Stimulated activated CD4-positive, alpha-beta T cell treated with anti-CD3 and anti-CD28 coated beads, Interleukin-2, amount 100 ng/mL, for 4 hours (primary cell): Measurements from ENCODE around the gene RANBP1.
"Not testable (repeated sequence)": the region's sequence is repeated elsewhere in the genome, so short reads cannot be mapped to it uniquely, and the experiment has no call there.

Experiments
- DNase-seq: peaks from one replicate; pipeline ENCODE4 v3.0.0-alpha.2; 2020; ENCODE audit warnings: low read depth

The RANBP1 gene

DNA sequence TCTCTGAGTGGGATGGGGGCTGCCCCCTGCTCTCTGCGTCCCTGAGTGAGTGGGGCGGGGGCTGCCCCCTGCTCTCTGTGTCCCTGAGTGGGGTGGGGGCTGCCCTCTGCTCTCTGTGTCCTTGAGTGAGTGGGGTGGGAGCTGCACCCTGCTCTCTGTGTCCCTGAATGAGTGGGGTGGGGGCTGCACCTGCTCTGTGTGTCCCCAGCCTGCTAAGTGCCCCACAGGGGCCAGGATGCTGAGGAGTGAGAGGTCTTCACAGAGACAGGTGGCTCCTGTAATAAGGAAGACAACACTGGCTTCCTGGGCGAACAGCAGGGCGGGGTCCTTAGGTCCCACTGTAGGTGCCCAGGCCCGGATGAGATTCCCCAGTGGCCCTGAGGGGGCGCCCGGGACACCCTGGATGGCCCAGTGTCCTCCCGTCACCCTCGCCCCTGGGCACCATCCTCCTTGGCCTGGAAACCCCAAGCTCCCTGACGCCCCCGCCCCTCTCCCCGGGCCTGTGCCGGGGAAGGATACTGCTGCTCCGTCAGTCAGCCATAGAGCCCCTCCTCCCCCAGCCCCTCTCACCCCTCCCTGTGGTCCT lies 38.8 kb downstream of the RANBP1 start:
- DNase-seq, result no peak

DNA sequence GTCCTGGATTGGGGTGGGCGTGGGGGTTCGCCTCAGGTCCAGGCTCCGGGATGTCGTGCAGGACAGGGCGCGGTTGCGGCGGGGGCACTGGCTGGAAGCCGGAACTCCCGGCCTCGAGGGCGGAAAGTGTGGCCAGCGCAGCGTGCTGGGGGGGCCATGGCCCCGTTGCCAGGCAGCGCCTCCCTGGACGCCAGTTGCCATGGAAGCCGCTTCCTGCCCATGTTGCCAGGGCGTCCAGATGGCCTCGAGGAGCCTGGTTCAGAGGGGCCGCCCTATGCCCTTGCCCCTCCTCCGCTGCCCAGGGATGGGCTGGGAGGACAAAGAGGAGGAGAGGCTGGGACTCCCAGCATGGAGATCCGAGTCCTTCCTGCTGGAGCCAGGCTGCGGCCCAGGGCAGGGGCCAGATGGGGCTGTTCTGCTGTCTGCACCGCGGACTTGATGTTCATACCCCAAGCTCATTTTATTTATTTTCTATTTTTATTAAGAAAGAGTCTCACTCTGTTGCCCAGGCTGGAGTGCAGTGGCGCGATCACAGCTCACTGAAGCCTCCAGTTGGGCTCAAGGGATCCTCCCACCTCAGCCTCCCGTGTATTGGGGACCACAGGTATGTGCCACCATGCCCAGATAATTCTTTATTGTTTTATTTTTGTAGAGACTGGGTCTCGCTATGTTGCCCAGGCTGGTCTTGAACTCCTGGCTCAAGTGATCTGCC lies 39.6 kb downstream of the RANBP1 start:
- no peak for DNase-seq

DNA sequence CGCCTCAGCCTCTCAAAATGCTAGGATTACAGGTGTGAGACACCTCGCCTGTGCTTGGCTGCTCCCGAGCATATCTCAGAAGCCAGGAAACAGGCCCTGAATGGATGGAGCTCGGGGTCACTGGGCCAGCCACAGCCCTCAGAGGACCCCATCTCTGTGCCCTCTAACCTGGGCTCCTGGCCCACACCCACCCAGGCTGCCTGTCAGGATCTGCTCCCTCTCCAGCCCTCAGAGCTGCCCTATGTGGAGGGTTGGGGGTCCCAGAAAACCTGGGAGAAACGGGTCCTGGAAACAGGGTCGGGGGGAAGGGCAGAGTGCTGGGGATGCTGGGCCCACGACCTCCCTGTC lies 40.1 kb downstream of the RANBP1 start:
- no peak for DNase-seq

DNA sequence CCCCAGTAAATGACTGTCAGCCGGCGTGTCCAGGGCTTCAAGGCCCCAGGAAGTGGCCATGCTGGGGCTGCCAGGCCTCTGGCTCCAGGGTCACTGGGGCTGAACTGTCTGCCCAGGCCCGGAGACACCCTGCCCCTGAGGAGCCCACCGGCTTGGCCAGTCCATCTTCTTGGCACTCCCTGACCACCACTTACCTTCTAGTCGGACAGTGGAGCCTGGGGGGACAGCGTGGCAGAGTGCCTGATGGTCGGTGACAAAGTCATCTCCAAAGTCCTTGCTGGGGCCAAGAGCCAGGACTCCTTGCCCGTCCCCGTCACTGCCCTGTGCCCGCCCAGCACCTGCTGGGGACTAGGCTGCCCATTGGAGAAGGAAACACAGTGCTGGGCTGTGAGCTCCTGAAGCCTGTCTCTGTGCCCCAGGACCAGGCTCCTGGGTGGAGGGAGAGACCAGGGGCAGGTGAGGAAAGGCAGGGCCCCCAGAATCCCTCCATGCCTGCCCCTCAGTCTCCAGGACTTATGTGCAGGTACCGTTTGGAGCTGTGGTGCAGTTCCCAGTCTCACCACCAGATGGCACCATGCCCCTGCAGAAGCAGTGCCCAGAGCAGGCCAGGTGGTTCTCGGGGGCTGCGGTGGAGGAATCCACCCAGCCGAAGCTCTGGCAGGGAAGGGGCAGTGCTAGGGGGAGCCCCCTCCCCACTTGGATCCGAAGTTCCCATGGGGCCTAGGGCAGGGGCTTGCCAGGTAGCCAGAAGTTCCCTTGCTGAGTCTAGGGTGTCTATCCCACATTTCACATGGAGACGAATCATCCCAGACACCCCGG lies 40.9 kb downstream of the RANBP1 start:
- peak; percentile 77 for DNase-seq

DNA sequence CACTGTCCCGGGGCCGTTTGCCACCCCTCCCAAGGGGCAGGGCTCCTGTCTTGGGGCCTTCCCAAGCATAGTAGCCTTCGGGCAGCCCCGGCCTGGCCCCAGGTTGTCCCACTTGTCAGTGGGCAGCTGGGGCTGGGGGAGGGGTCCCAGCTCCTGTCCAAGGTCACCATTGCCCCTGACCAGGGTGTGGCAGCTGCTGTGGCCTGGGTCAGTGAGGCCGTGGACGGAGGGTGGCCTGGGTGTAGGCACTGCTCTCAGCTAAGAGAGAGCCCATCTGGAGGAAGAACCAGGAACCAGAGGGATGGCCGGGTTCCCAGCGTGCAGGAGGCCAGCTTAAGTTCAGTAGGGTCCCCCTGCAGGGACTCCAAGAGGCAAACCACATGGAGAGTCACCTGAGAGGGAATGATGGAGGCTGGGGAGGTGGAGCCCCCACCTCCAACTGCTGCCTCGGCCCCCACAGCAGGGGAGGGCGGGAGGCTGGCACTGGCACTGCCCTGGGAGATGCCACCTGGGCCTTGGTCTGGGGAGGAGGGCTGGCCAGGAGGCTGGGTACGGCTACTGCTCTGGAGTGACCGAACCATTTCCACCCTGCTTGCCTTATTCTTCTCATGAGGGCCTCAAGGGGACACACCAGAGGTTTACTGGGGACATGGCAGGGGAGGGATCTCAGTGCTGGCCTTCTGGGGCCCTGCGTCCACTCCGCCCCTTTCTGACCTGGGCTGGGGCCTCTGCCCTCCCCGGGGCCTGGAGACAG lies 41.7 kb downstream of the RANBP1 start:
- DNase-seq, result no peak

DNA sequence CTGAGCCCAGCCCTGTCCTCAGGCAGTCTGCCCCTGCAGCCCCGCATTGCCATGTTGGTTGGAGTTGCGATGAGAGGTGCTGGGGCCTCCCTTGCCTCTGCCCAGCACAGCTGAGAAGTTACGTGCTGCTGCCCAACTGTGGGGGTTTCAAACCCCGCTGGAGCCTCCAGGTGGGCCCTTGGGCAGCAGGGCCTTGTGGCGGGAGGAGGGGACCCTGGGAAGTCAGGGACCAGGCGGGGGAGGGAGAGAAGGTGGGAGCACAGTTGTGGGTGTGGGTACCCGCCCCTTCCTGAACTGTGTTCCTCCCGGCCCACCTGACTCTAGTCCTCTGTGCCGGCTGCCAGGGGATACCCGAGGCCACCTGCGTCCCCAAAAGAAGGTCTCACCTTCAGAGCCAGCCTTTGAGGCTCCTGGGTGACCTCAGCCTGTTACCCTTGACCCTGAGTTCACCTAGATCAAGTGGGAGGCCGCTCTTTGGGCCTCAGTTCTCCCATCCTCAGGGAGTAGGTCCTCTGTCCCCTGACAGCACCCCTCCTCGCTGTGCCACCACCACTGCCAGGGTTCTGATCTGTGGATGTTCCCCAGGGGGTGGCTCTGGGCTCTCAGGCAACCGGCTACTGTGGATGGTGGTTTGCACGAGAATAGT lies 42.6 kb downstream of the RANBP1 start:
- no peak for DNase-seq

DNA sequence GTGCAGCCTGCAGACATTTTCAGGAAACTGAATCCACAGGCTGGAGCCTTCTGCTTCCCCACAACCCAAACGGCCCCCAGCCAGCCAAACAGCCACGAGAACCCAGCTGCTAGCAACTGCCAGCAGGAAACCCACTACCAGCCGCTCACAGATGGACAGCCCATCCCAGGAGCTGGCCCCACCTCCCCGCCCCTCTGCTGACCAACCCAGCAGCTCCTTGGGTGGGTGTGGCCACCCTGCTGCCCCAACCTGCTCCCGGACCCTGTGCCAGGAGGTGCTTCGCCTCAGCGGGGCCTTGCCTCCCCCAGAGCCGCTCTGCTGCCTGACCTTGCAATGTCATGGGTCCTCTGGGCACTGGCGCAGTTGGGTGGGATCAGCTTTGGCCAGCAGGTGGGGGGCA lies 43.2 kb downstream of the RANBP1 start:
- DNase-seq, result no peak

DNA sequence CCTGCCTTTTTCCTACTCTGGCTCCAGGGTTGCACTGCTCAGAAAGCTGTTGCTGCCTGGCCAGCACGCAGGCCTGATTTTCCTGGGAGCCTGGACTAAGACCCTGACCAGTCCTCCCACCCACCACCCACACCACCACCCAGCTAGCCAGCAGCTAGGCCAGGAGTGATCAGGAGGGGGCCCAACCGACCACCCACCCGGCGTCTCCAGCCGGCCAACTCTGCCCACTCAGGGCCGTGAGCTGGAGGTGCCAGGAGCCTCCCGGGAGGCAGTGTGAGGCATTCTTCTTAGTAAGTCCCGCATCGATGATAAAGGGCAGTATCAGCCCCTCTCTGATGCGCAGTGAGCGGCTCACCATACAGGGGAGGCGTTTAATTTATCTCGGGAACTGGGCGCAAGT lies 43.6 kb downstream of the RANBP1 start:
- DNase-seq, result not testable (repeated sequence)

DNA sequence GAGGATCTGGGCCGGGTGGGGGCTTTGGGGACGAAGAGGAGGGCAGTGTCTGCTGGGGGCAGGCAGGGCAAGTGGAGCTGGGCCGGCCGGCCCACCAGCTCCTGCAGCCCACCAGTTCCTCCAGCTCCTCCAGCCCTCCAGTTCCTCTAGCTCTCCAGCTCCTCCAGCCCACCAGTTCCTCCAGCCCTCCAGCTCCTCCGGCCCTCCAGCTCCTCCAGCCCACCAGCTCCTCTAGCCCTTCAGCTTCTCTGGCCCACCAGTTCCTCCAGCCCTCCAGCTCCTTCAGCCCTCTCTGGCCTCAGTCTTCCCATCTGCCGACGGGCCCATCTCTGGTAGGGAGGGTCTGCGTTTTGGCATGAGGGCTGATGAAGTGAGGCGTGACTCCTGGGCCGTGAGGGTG lies 44.1 kb downstream of the RANBP1 start:
- DNase-seq, result no peak

DNA sequence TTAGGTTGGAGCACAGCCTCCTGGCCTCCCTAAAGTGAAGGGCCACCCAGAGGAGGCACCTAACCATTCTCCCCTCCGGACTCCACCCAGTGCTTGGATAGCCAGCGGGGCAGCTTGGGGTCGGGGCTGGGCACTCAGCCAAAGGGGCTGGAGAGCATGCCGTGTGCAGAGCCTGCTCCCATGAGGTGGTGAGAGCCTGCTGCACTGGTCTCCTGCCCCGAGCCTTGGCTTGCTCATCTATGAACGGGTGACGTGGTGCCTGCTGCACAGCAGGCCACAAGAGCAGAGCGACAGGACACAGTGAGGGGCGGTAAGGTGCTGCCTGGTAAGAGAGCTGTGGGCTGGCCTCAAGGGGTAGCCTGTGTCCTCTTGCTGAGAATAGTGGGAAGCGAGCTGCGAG lies 49.0 kb downstream of the RANBP1 start:
- no peak for DNase-seq

DNA sequence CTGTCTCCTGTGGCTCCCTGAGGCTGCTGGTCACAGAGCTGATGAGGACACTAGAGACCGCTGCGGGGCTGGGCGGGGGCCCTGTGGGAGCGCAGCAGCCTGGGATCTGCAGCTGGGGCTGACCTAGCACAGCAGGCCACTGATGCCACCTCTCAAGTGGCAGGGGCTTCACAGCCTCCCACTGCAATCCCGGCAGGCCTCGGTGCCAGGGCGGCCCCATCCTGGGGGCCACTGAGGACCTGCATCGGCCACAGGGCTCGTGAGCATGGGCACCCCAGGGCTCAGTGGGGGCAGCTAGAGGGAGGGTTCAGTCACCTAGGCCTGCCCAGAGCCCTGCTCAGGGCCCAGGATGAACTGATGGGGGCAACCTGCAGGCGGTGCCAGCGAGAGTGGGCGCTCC lies 49.5 kb downstream of the RANBP1 start:
- no peak for DNase-seq

DNA sequence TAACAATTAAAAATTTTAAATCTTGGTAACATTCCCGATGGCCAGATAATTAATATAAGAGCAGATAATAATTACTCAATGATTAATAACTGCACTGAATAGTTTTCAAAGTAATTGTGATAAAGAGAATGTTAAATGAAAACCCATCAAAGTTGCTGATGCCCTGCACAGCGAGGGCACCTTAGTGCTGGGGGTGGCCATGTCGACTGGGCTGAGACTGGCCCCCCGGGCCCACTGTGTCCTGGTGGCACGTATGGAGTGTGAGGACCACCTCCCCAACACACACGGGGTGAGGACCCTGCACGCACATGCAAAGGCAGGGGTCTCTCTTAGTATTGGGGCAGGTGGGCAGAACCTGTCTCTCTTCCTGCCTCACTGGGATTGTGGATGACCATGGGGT lies 50.0 kb downstream of the RANBP1 start:
- DNase-seq, result no peak

DNA sequence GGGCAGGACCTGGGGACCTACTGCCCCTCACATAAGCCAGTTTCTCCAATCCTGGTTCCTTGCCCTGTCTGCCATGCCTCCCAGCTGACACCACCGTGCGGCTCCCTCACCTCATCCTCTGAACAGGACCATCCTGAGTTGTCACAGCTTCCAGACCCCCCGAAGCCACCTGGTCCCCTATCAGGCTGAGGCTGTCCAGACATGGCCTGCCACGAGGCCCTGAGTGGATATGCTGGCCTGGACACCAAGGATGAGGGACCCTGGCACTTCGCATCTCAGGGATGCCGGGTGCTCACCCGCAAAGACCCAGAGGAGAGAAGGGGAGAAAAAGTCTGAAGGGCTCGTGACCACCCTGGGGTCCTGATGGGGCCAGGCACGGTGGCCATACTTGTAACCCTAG lies 50.8 kb downstream of the RANBP1 start:
- DNase-seq, result no peak

DNA sequence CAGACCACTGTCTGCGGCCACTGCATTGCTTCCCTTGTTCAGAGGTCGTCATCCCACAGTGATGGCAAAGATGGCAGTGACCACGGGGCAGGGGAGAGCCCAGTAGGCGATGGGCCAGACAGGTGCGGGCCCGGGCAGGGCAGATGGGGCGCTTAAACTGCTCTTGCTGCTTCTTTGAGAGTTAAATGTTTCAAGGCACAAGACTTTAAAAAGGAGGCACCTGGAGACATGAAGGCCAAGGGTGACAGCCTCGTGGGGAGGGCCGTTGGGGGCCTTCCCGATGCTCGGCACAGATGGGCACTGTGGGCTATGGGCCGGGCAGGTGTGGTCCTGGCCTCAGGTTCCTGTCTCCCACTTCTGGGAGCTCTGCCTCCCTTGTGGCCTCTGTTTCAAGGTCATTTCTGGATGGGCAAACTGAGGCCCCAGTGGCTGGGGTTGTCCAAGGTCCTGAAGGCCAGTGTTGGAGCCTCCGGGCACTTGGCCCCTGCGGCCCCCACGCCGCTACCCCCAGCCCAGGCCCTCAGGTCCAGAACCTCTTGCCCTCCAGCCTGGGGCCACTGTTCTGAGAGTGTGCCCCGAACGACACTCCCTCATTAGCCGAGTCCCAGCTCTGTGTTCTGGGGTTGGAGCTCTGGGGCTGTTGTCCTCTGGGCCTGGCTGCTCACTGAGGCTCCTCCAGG lies 51.9 kb downstream of the RANBP1 start:
- no peak for DNase-seq

DNA sequence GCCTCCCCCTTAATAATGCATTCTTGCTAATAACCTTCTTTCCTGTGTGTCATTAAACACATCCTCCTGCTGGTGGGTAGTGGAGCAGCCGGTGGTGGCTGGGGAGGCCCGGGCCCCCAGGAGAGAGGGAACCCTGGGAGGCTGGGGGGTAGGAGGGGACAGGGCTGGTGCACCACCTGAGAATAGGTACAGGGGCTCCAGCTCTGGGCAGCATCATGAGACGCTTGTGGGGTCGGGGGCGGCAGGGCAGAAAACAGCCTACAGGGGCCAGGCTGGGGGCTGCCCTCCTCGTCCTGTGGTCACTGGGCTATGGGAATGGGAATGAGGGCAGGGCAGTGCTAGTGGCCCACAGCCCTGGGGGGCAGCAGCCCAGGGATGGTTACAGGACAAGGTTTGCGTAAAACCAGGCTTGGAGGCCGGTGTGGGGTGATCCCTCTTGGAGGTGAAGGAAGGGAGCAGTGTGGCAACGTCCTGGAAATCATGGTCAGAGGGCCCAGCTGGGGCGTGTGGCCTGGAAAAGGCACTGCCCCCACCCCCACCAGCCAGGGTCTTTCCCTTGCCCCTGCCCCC lies 53.4 kb downstream of the RANBP1 start:
- DNase-seq, result no peak

DNA sequence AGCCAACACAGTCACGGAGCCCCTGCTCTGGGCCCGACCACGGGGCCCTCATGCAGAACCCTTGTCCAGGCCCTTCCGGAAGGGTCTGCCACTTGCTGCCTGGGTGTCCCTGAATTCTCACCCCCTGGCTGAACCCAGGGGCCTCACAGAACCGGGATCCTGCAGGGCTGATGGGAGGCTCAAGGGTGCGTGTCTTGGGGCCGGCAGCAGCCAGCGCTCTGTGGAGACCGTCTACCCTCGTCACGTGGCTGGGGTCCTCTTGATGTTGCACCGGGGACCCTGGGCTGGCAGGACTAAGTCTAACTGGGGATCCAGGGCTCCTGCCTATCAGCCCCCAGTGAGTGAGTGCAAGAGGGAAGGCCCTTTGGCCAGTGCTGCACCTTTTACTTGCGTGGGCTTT lies 54.3 kb downstream of the RANBP1 start:
- DNase-seq, result no peak

DNA sequence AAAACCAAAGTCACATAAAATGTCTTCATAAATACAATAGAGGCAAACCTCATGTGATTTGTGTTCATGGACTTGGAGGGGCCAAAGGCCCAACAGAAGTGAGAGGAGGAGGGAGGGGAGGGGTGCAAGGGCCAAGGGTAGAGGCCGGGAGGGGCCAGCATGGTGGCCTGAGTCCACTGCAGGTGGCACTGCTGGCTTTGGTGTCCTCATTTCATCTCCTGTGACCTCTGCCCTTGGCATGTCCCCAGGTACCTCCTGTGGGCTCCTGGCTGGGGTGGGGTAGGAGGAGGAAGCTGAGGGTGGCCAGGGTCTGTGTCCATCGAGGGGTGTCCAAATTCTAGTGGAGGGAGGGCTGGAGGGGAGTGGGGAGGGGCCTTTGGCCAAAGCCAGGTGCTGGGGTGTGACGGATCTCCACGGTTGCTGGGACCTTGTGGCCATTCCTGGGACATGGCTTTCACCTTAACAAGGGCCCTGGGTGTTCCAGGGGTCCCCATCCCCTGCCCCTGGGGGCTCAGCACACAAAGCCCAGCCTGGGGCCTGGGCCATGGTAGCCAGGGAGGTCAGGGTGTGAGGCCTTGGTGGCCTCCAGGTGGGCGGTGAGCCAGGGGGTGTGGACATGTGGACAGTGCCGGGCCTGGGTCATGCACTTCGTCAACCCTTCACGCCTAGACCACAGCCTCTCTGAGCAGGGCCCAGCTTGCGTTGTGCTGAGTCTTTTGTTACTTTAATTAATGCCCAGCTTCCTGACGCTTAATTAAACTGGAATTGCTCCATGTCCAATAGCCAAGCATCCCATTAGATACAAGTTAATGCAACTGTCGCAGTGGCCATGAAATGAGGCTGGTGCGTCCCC lies 55.6 kb downstream of the RANBP1 start:
- DNase-seq, result no peak

DNA sequence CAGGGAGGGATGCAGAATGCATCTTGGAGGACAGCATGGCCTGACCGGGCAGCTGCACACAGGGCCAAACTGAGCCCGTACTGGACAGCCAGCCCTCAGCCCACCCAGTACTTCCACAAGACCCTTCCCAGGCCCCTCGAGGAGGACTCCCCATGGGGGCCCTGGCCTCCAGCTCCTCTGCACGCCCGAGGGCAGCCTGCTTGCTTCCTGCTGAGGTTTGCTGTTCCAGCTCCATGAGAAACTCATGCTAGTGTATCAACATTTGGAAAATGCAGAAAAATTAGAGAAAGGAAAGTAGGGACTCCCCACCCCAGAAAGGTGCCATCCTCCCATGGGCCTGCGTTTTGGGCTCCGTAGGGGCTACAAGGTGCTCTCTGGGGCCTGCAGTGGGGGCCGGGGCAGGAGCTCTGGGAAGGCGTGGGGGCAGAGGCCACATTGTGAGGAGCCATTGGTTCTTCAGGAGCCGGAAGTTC lies 56.3 kb downstream of the RANBP1 start:
- DNase-seq, result no peak

DNA sequence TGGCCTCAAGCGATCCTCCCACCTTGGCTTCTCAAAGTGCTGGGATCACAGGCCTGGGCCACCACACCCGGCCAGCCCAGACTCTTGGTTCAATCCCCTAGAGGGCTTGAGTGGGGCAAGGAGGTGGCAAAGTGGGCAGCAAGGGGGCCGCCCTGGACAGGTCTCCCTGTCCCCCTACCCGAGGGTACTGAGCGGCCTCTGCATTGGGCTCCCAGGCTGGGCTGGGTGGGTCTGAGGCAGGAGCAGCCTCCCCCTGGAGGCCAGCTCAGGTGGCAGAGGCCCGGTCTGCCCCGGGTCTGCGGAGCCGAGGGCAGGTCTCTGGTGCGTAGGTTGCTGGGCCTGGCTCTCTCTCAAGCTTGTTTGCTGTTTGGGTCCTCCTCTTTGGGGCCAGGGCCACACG lies 57.3 kb downstream of the RANBP1 start:
- DNase-seq, result no peak

DNA sequence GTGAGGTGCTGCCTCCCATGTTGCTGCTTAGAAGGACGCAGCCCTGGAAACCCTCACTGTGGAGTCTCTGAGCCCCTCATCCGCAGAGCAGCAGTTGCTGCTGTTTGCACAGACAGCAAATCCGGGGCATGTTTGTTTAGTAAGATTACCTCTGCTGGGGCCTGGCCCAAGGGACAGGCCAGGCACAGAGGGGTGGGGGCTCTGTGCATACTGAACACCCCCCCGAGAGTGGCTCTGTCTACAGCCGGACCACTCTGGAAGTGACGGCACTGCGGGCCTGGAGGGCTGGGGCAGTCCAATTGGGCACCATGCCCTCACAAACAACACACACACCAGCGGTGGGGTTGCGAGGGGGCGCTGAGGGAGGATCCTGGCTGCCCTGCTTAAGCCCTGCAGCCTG lies 57.9 kb downstream of the RANBP1 start:
- no peak for DNase-seq
